COLO668 (cell line): ENCODE data around the gene PRKCA.
"Not testable (repeated sequence)": the region's sequence is repeated elsewhere in the genome, so short reads cannot be mapped to it uniquely, and the experiment has no call there.

Experiments used
- DNase-seq: peaks from one replicate; lab custom pipeline; 2025; ENCODE audit not compliant: unreplicated experiment; lab: John Stamatoyannopoulos, UW

PRKCA gene

DNA sequence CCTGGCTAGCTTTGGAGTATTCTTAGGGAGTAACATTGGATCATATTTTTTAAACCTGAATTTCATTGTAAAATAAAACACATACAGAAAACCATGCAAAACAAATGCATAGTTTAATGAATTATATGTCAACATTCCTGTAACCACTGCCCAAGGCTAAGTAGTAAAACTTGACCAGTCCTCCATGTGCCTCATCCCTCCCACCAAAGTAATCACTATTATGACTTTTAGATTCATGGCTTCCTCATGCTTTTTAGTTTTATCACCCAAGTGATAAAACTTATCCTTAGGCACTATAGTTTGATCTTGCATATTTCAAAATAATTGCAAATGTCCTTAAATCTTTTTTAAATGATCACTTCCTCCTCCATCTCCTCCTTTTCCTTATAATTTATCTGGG is 20.4 kb downstream of the PRKCA start:
- DNase-seq = no peak

DNA sequence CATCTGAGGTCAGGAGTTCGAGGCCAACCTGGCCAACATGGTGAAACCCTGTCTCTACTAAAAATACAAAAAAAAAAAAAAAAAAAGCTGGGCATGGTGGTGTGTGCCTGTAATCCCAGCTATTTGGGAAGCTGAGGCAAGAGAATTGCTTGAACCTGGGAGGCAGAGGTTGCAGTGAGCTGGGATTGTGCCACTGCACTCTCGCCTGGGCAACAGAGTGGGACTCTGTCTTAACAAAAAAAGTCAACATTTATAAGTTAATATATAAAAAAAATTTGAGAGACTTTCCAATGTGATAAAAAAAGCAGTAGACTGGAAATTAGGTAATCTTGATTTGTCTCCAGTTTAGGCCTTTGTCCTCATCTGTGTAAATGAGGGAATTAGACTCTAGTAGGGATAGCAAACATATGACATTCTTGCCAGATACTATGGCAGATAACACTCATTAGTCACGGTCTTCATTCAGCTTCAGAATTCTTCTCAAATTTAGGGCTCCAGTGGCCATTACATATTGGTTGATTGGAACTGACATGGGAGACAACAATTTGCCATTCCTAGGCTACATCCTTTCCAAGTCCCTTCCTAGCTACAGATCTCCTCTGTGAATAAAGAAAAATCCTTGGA is 22.1 kb downstream of the PRKCA start:
- not testable (repeated sequence) for DNase-seq

DNA sequence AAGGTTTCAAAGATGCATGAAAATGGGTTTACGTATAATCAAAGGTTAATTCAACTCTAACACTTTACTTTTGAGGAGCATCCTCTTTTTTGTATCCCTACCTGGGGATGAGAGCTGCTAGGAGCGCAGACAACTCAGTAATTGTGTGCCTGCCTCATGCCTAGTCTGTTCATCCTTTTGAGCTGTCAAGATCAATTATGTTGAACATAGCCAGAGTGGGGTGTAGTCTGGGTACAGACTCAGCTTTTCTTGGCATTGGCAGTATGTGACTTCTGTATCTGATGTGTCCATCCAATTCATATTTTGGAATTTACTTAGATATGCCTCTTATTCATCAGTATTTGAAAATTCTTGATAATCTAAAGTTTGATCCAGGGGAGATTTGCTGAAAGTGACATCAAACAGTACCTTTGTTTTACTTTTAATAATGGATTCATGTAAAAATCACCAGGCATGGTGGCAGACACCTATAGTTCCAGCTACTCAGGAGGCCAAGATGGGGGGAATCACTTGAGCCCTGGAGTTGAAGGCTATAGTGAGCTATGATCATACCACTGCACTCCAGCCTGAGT is 24.1 kb downstream of the PRKCA start:
- DNase-seq = no peak

DNA sequence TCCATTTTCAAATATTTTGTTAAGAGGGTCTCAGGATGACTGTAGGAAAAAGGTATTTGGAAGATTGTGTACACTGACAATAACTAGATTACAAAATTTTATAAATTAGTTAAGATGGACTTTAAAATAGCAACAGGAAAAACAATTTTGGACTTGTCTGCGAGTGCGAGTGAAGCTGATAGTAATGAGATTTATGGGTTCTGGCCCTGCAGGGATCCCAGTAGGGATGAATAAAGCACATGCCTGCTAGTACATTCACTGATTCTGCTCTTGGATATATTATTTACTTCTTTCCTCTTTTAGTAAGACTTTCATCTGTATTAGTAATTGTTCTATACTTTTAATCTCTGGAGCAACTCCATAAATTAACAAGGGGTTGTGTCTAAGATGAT is 28.2 kb downstream of the PRKCA start:
- no peak for DNase-seq

DNA sequence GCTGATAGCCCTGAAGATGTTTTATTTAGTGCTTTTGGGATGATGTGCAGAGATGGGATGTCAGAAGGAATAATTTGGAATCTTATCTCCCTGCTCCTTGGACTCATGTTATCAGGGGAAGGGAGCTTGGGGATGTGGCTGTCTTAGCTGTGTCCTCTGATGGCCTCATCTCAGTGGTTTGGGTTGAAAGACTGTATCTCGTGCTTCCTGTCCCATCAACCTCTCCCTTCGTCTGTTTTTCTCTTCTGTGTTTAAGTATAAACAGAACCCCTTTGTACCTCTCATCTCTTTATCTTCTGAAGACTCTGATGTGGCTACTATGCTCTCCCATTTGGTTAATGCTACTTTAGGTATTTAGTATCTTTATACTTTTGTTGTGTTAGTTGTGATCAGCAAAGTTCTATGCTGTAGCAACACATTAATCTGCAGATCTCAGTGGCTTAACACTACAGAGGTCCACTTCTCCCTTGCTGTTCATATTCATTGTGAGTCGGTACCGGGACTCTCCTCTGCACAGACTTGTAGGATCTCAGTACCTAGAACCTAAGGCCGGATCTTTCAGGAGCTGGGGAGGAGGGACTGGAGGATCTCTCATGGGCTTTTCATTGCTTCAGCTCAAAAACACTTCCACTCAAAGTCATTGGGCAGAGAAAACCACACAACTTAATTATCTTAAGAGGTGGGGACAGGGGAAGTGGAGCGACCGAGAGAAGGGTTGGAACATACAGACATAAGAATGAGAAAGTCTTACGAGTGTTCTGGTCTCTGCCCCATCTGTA is 28.8 kb downstream of the PRKCA start:
- DNase-seq = no peak

DNA sequence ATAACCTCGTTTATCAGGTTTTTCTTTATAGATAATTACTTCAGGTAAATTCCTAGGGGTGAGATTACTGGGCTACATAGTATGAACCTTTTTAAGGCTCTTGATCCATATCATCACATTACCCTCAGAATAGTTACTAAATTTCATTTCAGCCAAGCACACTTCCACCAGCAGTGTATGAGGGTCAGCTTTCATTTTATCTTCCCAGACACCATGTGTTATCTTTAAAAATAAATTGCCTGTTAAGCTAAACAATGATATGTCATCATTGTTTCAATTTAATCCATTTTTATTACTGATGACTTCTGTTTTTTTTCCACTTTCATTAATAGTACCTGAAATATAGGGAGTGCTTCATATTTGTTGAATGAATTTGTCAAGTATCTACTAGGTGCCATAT is 33.4 kb downstream of the PRKCA start:
- DNase-seq = no peak

DNA sequence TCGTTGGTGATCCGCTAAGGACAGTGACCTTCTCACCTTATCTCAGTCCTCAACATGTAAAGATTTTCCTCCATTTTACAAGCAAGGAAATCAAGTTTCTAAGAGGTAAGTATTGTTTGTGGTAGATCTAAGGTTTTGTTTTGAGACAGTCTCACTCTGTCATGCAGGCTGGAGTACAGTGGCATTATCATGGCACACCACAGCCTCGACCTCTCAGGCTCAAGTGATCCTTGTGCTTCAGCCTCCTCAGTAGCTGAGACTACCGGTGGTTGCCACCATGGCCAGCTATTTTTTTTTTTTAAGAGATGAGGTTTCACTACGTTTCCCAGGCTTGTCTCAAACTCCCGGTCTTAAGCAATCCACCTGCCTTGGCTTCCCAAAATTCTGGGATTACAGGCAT is 34.9 kb downstream of the PRKCA start:
- DNase-seq = no peak

DNA sequence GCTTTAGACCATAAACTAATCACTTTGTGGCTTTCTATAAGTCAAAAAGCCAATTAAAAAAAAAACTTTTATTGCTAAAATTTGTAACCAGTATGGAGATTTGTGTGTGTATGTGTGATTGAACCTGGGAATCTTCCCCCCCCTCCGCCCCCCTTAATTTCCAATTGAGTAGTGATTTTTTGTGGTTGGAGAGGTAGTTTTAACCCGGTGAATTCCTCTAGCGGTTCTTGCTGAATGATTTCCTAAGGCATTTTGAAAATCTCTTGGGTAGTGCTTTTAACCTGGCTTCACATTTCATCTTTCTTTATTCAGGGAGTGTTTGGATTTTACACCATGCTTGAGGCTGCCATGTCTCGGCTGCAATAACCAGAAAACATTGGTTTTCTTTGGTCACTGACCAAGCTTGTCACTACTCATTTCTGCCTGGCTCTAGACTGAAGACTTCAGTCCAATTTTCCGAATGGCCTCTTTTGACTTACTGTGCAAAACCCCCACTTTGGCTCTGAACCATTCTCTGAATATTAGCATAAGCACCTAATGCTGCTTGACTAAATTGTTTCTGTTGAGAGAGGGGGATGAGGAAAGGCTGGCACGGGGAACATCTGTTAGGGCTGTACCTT is 35.6 kb downstream of the PRKCA start:
- DNase-seq = no peak

DNA sequence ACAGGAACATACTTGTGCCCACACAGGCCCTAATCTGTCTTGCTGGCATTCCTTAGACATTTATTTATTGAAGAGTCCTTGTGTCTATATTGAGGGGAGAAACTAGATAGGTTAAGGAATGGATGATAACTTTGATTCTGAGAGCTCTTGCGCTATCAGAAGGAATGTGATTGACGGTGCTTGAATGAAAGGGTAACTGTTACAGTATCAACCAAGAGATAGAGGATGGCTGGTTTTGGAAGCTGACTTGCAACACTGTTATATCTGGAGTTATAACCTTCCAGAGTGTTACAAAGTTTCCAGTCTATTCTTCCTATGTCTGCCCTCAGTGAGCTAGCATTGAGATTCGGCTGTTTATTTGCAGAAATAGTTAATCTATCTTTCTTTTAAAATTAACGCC is 36.5 kb downstream of the PRKCA start:
- no peak for DNase-seq

DNA sequence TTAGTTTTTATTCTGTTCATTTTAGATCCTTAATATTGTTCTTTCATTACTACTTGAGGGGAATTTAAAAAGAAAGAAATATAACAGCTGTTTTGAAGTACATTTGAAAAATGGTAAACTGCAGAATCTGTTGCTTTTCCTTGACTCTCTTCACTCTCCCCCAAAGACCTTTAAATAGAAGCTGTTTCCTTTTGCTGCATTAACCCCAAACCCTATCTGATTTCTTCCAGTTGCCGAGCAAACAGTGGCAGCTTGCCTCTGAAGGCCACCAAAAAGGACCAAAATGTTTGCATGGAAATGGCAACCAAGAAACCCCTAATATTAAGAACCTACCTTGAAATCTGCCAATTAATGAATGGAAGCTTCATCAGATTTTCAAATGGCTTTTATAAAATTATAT is 37.1 kb downstream of the PRKCA start:
- DNase-seq = no peak

DNA sequence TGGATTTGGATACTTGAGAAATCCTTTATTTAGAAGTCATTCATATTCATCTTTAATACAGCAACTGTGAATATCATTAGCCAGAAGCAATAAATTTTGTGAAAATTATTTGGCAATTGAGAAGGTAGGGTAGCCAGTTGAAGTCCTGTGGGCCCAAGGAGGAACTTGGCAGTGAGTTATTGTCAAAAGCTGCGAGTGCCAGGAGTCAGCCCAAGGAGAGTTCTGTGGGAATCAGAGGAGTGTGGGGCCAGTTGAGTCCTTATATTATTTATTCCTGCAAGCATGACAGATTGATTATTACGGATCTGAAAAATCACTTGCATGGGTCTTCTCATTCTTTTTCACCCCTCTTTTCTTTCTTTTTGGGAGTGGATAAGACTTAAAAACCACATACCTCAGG is 38.3 kb downstream of the PRKCA start:
- no peak for DNase-seq

DNA sequence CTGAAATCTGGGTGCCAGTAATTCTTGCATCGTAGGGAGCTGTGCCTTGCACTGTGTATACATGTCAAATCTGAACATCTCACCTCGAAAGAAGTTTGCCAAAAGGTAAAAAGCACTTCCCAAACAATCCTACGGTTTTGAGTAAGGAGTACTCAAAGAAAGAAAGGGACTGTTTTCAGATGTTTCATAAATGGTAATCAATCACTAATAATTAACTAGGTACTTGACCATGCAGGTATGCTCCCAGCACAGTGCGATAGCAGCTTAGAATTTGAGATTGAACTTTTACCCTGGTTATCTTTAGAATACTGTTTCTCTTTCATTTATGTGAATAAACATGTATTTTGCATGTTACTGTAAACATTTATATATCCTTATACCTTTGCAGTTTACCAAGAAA is 39.0 kb downstream of the PRKCA start:
- no peak for DNase-seq

DNA sequence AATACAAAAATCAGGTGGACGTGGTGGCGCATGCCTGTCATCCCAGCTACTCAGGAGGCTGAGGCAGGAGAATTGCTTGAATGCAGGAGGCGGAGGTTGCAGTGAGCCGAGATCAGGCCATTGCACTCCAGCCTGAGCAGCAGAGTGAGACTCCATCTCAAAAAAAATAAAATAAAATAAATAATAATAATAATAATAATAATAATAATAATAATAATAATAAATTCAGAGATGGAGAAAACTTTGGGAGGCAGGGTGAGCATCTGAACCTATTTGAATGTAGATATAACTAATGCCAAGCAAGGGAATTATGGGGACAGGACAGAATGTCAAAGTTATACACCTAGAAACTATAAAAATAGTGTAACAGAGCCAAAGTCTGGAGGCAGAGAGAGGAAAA is 39.9 kb downstream of the PRKCA start:
- DNase-seq = not testable (repeated sequence)

DNA sequence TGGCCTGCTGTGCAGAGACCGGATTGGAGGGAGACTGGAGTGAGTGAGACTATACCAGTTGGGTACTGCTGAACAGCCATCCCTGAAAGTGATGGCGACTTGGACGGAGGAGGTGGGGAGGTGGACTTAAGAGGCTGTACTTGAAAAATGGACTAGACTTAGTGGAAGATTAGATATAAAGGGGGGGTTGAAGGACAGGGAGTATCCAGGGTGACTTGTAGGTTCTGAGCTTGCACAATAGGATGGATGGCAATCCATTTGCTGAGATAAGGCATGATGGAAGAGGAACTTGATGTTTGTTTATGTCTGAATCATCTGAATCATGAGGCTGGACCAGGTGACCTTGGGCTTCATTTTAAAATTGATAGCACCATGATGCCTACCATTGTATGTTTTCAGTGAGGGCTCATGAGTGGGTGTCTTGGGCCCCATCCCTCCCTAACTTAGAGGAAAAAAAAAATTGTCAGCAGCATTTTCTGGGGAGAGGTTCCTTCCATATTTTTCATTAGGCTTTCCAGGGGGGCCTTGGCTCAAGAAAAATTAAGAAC is 41.2 kb downstream of the PRKCA start:
- no peak for DNase-seq

DNA sequence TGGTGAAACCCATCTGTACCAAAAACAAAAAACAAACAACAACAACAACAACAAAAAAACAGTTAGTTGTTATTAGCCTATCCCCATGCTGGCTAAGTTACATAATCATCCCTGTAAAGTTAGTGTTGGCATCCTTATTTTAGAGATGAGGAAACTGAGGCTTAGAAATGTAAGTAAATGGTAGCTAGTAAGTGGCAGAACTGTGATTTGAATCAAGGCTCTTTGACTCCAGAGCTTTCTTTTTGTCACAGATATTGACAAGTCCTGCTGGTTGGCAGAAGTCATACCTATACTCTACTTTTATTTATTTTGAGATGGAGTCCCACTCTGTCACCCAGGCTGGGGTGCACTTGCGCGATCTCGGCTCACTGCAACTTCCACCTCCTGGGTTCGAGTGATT is 42.1 kb downstream of the PRKCA start:
- no peak for DNase-seq

DNA sequence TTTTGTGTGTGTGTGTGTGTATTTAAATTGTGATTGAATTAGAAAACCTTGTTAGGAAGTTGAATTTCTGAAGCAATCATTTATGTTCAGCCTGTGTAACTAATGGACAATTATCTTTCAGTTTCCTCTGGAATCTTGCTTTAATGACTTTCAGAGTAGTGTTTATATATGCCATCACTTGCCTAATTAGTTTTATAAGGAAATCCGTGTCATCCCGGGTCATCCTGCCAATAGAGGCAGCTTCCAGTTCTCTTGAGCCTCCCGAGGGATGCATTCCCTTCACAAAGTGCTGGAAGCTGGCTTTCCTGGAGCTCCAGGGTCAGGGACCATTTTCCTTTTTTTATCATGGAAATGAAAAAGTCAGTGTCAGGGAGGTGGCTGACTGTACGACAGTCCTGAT is 42.9 kb downstream of the PRKCA start:
- no peak for DNase-seq

DNA sequence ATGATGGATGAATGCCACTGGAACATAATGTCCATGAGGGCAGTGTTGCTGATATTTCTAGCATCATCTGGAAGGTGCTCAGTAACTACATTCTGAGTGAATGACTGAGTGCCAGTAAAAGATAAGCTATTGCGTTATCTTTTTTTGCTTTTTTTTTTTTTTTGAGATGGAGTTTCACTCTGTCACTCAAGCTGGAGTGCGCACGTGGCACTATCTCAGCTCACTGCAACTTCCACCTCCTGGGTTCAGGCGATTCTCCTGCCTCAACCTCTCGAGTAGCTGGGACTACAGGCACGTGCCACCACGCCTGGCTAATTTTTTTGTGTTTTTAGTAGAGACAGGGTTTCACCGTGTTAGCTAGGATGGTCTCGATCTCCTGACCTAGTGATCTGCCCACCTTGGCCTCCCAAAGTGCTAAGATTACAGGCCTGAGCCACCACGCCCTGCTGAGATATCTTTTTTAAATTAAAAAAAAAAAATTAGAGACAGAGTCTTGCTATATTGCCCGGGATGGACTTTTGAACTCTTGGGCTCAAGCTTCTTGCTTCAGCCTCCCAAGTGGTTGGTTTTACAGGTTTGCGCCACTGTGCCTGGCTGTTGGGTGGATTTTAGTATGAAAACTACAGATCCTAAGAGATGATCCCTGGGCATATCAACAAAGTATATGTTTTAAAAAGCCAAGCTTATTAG is 43.7 kb downstream of the PRKCA start:
- not testable (repeated sequence) for DNase-seq

DNA sequence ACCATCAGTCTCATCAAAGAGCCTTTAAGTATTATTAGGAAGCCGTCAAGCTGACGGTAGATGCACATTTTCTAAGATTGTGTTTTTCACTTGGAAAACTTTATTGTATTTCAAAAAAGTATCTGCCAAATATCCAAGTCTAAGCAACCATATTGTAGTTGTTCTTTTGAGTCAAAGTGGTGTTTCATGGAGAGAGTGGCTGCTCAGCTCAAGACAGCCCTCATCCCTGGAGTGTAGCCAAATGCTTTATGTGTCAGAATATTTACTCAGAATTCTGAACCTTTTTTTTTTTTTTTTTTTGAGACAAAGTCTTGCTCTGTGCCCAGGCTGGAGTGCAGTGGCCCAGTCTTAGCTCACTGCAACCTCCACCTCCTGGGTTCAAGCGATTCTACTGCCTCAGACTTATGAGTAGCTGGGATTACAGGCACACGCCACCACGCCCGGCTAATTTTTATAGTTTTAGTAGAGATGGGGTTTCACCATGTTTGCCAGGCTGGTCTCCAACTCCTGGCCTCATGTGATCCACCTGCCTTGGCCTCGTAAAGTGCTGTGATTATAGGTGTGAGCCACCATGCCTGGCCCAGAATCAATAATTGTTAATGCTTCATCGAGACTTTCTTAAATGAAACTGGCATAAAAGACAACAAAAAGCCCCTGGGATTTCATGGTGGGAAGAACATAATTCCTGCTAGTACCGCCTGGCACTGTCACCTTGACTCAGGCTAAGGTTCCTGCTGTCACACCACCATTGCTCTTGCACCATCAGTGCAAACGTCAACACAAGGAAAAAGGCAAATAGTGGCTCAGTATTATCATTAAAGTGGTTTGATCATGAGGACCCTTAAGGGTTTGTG is 45.5 kb downstream of the PRKCA start:
- peak; percentile 38 for DNase-seq

DNA sequence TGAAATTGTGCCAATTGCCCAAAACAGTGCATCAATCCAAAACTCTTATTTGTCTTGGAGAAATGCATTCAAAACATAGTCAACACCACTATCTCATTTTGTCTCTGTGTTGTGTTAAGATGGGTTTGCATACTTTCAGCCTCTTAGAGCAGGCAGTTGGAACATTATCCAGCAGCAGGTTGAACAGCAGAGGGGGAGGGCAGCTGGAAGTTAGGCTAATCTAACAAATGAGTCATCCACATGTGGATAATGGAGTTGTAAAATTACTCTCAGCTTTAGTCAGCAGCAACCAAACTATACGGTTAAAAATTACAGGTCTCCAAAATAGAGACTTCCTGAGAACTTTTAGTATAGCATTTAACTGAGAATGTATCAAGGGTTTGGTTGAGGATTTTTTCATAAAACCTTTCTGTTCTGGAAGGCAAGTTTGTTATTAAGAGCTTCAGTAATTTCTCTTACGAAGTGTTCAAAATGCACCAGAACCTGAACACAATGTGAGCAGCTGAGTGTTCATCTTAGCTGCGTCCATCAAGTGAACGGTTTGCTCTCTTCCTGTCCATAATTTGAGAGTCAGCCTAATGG is 46.3 kb downstream of the PRKCA start:
- DNase-seq = peak; percentile 46
